SU-DHL-6 (cell line): ENCODE results near the gene PAX4.

ENCODE experiments used
- H2AFZ ChIP-seq: fragments of 200-600 bp; sonication (generic); 2 replicates; pipeline ENCODE4 v1.6.1; 2014; ENCODE audit warnings: low read depth, mild to moderate bottlenecking, moderate library complexity, mixed read lengths, antibody characterized with exemption, low read length; ENCODE audit not compliant: severe bottlenecking
- H3F3A ChIP-seq: fragments of 200-600 bp; shearing (Covaris generic); 2 replicates; pipeline ENCODE4 v1.6.0; 2016; ENCODE audit warnings: antibody characterized with exemption, mild to moderate bottlenecking; ENCODE audit not compliant: insufficient read depth
- H3K27ac ChIP-seq: fragments of 200-600 bp; sonication (generic); 2 replicates; pipeline ENCODE4 v1.5.1; 2016; ENCODE audit warnings: low read depth, mild to moderate bottlenecking, low read length, moderate library complexity, mixed read lengths
- H3K27me3 ChIP-seq: fragments of 200-600 bp; sonication (generic), shearing (Covaris generic); 2 replicates; pipeline ENCODE4 v1.6.0; 2014; ENCODE audit warnings: mild to moderate bottlenecking, low read length
- H3K36me3 ChIP-seq: fragments of 200-600 bp; sonication (generic); 2 replicates; pipeline ENCODE4 v1.6.1; 2014; ENCODE audit warnings: mild to moderate bottlenecking, low read length, mixed read lengths
- H3K4me2 ChIP-seq: fragments of 300-600, 200-600 bp; shearing (Covaris generic), sonication (generic); 2 replicates; pipeline ENCODE4 v1.6.0; 2014; ENCODE audit warnings: low read length, low read depth, mild to moderate bottlenecking; ENCODE audit not compliant: poor library complexity, severe bottlenecking
- H3K4me3 ChIP-seq: fragments of 200-600 bp; sonication (generic); 2 replicates; pipeline ENCODE4 v1.5.1; 2014; ENCODE audit warnings: antibody characterized with exemption, low read length, mild to moderate bottlenecking, mixed read lengths; ENCODE audit not compliant: insufficient read depth, poor library complexity, severe bottlenecking
- H3K79me2 ChIP-seq: fragments of 200-600 bp; sonication (generic); 2 replicates; pipeline ENCODE4 v1.6.1; 2014; ENCODE audit warnings: mild to moderate bottlenecking, low read length, moderate library complexity; ENCODE audit not compliant: insufficient read depth
- H3K9ac ChIP-seq: fragments of 200-600 bp; sonication (generic); 2 replicates; pipeline ENCODE4 v1.7.0; 2014; ENCODE audit warnings: mild to moderate bottlenecking, low read length
- H3K9me2 ChIP-seq: fragments of 200-600 bp; sonication (generic); replicated peaks from 2 replicates; pipeline ENCODE4 v1.6.1; 2014; ENCODE audit warnings: low read length; ENCODE audit not compliant: insufficient read depth
- H3K9me3 ChIP-seq: fragments of 200-600 bp; sonication (generic); 2 replicates; pipeline ENCODE4 v1.6.1; 2014; ENCODE audit warnings: low read length, mixed read lengths; ENCODE audit not compliant: insufficient read depth
- H4K20me1 ChIP-seq: fragments of 200-600 bp; sonication (generic); 2 replicates; pipeline ENCODE4 v1.6.1; 2014; ENCODE audit warnings: low read depth, mild to moderate bottlenecking, antibody characterized with exemption, low read length, moderate library complexity, mixed read lengths
- CTCF ChIP-seq: fragments of 200-600 bp; sonication (generic); IDR thresholded peaks from one replicate; pipeline ENCODE4 v1.5.1; 2017; ENCODE audit warnings: antibody characterized with exemption, mild to moderate bottlenecking, low read length, moderate library complexity; ENCODE audit not compliant: insufficient read depth, poor library complexity, severe bottlenecking
- EZH2phosphoT487 ChIP-seq: fragments of 200-600 bp; sonication (generic), shearing (Covaris generic); conservative IDR thresholded peaks from 2 replicates; pipeline ENCODE4 v1.6.1; 2018; ENCODE audit warnings: mild to moderate bottlenecking, antibody characterized with exemption, low read length, moderate library complexity, mixed read lengths

The PAX4 gene

DNA sequence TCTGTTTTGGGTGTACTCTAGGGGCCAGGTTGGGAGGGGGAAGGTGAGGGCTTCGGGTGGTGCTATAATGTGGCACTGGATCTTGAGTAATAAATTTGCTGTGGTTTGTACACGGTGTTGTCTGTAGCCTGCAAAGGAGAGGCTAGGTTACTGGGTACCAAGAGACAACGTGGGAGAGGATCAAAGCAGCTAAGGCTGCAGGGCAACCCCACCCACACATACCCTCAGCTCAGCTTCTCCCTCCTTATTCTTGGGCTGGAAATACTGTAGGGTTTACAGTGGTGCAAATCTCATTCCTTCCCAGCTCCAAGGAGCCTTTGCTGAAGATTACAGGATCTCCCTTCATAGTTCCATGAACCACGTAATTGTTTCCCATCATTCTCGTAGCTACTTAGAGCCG lies 26.4 kb downstream of the PAX4 start:
- no peaks in the 10 kb centered on the region for H3K9me3 ChIP-seq
- no peak overlapping the region for H3K9ac ChIP-seq
- no peaks in the 10 kb centered on the region for H3K27me3 ChIP-seq
- no peak for TF ChIP-seq CTCF
- no peak for TF ChIP-seq EZH2phosphoT487
- H3K9me2 ChIP-seq, result no peaks in the 10 kb centered on the region
- H2AFZ ChIP-seq, result no peak overlapping the region
- H3K4me2 ChIP-seq, result no peak overlapping the region
- H3F3A ChIP-seq, result 0 out of 2 replicates have a peak, but pooled peaks cover 3% of the 10 kb centered on the region
- no peaks in the 10 kb centered on the region for H4K20me1 ChIP-seq
- no peaks in the 10 kb centered on the region for H3K36me3 ChIP-seq
- no peak overlapping the region for H3K27ac ChIP-seq
- peaks cover 7% of the 10 kb centered on the region; the same call in 1 of the 2 replicates for H3K79me2 ChIP-seq
- H3K4me3 ChIP-seq, result no peak overlapping the region

DNA sequence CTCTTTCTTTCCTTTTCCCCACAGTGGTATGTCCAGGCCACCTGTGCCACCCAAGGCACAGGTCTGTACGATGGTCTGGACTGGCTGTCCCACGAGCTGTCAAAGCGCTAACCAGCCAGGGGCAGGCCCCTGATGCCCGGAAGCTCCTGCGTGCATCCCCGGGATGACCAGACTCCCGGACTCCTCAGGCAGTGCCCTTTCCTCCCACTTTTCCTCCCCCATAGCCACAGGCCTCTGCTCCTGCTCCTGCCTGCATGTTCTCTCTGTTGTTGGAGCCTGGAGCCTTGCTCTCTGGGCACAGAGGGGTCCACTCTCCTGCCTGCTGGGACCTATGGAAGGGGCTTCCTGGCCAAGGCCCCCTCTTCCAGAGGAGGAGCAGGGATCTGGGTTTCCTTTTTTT lies 26.8 kb downstream of the PAX4 start:
- no peaks in the 10 kb centered on the region for H3K27me3 ChIP-seq
- H2AFZ ChIP-seq, result no peak overlapping the region
- no peaks in the 10 kb centered on the region for H4K20me1 ChIP-seq
- no peak overlapping the region for H3K4me2 ChIP-seq
- TF ChIP-seq EZH2phosphoT487, result no peak
- no peak for TF ChIP-seq CTCF
- peaks cover 7% of the 10 kb centered on the region; the same call in 1 of the 2 replicates for H3K79me2 ChIP-seq
- no peaks in the 10 kb centered on the region for H3K36me3 ChIP-seq
- H3K4me3 ChIP-seq, result no peak overlapping the region
- no peak overlapping the region for H3K27ac ChIP-seq
- no peak overlapping the region for H3K9ac ChIP-seq
- no peaks in the 10 kb centered on the region for H3K9me3 ChIP-seq
- H3K9me2 ChIP-seq, result no peaks in the 10 kb centered on the region
- 0 out of 2 replicates have a peak, but pooled peaks cover 3% of the 10 kb centered on the region for H3F3A ChIP-seq

DNA sequence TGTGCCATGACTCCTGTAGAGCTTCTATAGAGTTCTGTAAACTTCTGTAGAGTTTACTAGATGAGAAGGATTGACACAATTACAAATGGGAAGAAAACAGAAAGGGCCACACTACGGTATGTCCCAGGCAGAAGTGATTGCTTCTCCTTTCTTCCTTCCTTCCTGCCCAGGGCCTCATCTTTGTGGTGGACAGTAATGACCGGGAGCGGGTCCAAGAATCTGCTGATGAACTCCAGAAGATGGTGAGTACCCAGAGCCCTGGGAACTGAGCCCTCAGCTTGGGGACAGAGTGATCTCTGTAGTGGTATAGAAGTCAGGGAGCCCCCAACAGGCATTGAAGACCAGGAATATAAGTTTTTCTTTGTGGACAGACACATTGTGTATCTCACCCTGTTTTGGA lies 28.0 kb downstream of the PAX4 start:
- Histone ChIP-seq H3K27ac (no peak overlapping the region), H3K36me3 (no peaks in the 10 kb centered on the region), H3K9me3 (no peaks in the 10 kb centered on the region), H3K9me2 (no peaks in the 10 kb centered on the region), H3K9ac (no peak overlapping the region), H2AFZ (no peak overlapping the region), H4K20me1 (no peaks in the 10 kb centered on the region), H3K4me3 (no peak overlapping the region), H3F3A (0 out of 2 replicates have a peak, but pooled peaks cover 3% of the 10 kb centered on the region), H3K4me2 (no peak overlapping the region), H3K79me2 (peaks cover 11% of the 10 kb centered on the region), H3K27me3 (no peaks in the 10 kb centered on the region)
- TF ChIP-seq EZH2phosphoT487 (no peak), CTCF (no peak)
